HCT116 (cell line): ENCODE measurements around the gene BSG. TPM values are rescaled to one million over a fixed set of nuclear protein-coding genes. Genes with fewer than 3 reads are reported as not detected.
A peak's percentile ranks its signal among the peaks of the same experiment; 100 is the strongest.

Experiments
- ATAC-seq: fragments of 200-7000 bp; cut with Tn5 transposase; 2 replicates; pipeline ENCODE4 v1.9.1; 2020; ENCODE audit warnings: mild to moderate bottlenecking, moderate library complexity
- Bru-seq: library from RNA; stranded (reverse); fragments of 400-500 nt; gene quantifications from one replicate; lab custom pipeline; 2021; lab: Mats Ljungman, UMichigan
- BruChase-seq, 2 experiments: library from RNA; stranded (reverse); fragments of 400-500 nt; gene quantifications; one replicate each; lab custom pipeline; 2021; lab: Mats Ljungman, UMichigan
- BruUV-seq: library from RNA; stranded (reverse); fragments of 400-500 nt; replicated peaks from 2 replicates; lab custom pipeline; 2021; lab: Mats Ljungman, UMichigan
- CTCF ChIA-PET: fragments of 300-600 bp; sonication (Branson Sonifier 250); formaldehyde crosslinking; loops from one replicate; lab custom pipeline; 2021; ENCODE audit warnings: antibody characterized with exemption; lab: Charles Lee
- POLR2A ChIA-PET: fragments of 300-600, 350-600 bp; sonication (Branson Sonifier 250); formaldehyde crosslinking; loops from one replicate; lab custom pipeline; 2021; ENCODE audit warnings: antibody characterized with exemption; lab: Charles Lee
- RAD21 ChIA-PET, 2 experiments: fragments of 300-600 bp; sonication (Branson Sonifier 250); formaldehyde crosslinking; loops; one replicate each; lab custom pipeline; 2023; ENCODE audit warnings: low total read pairs in 2 of 2; ENCODE audit not compliant: uncharacterized antibody in 2 of 2, unreplicated experiment in 2 of 2, low non-redundant PET in 1 of 2; lab: Charles Lee
- DNase-seq: peaks from one replicate; pipeline ENCODE4 v3.0.0-alpha.2; 2010; ENCODE audit warnings: low read depth, low spot score
- H2AFZ ChIP-seq: fragments of 200-600 bp; shearing (Covaris generic), sonication (generic); 2 replicates; pipeline ENCODE4 v1.6.1; 2017; ENCODE audit warnings: low read depth, mixed run types, mixed read lengths, antibody characterized with exemption, low read length; ENCODE audit not compliant: poor library complexity, severe bottlenecking
- H3K27ac ChIP-seq: 2 replicates; pipeline ENCODE4 v1.5.1; 2012; ENCODE audit warnings: low read depth, low read length
- H3K27me3 ChIP-seq: fragments of 200-600 bp; sonication (generic); 2 replicates; pipeline ENCODE4 v1.6.1; 2016; ENCODE audit warnings: mixed run types, low read length, mixed read lengths; ENCODE audit not compliant: insufficient read depth
- H3K36me3 ChIP-seq, 2 experiments: fragments of 200-500 bp in 1 of 2; fragments of 200-600 bp in 1 of 2; sonication (Bioruptor generic) in 1 of 2; sonication (generic) in 1 of 2; 2 replicates each; pipeline versions ENCODE4 v1.5.1 to v1.6.1; 2014 to 2016; ENCODE audit warnings: low read length in 2 of 2, inconsistent platforms in 1 of 2, mixed read lengths in 1 of 2, mixed run types in 1 of 2; ENCODE audit not compliant: insufficient read depth in 2 of 2, control insufficient read depth in 1 of 2
- H3K4me1 ChIP-seq, 2 experiments: fragments of 200-600 bp in 1 of 2; sonication (generic) in 1 of 2; 2 replicates each; pipeline versions ENCODE4 v1.5.1 to v1.6.1; 2012 to 2017; ENCODE audit warnings: low read length in 2 of 2, inconsistent platforms in 1 of 2, mild to moderate bottlenecking in 1 of 2, mixed read lengths in 1 of 2, mixed run types in 1 of 2, moderate library complexity in 1 of 2; ENCODE audit not compliant: insufficient read depth in 2 of 2, control insufficient read depth in 1 of 2
- H3K4me2 ChIP-seq: fragments of 200-600 bp; sonication (generic); 2 replicates; pipeline ENCODE4 v1.6.1; 2017; ENCODE audit warnings: mixed run types, low read length, mixed read lengths
- H3K4me3 ChIP-seq, 2 experiments: fragments of 200-600 bp in 1 of 2; sonication (generic) in 1 of 2; replicated peaks in 1 of 2; 2 replicates each; pipeline ENCODE4 v1.5.1; 2011 to 2016; ENCODE audit warnings: low read length in 2 of 2, control low read depth in 1 of 2, low read depth in 1 of 2, mild to moderate bottlenecking in 1 of 2, mixed read lengths in 1 of 2, mixed run types in 1 of 2
- H3K79me2 ChIP-seq: fragments of 200-600 bp; sonication (generic); 2 replicates; pipeline ENCODE4 v1.6.1; 2017; ENCODE audit warnings: mild to moderate bottlenecking, mixed run types, low read length, moderate library complexity, mixed read lengths; ENCODE audit not compliant: insufficient read depth
- H3K9ac ChIP-seq: fragments of 200-600 bp; sonication (generic); 2 replicates; pipeline ENCODE4 v1.6.1; 2016; ENCODE audit warnings: low read length, mixed read lengths
- H3K9me2 ChIP-seq: fragments of 200-600 bp; sonication (generic), shearing (Covaris generic); 2 replicates; pipeline ENCODE4 v1.6.1; 2017; ENCODE audit warnings: mixed run types, mild to moderate bottlenecking, moderate library complexity; ENCODE audit not compliant: insufficient read depth
- H3K9me3 ChIP-seq, 2 experiments: fragments of 200-500 bp in 1 of 2; fragments of 200-600 bp in 1 of 2; sonication (Bioruptor generic) in 1 of 2; sonication (generic) in 1 of 2; 2 replicates each; pipeline ENCODE4 v1.6.1; 2014 to 2017; ENCODE audit warnings: low read length in 2 of 2, mixed read lengths in 2 of 2, inconsistent platforms in 1 of 2, low read depth in 1 of 2, mild to moderate bottlenecking in 1 of 2, mixed run types in 1 of 2, moderate library complexity in 1 of 2; ENCODE audit not compliant: control insufficient read depth in 1 of 2, insufficient read depth in 1 of 2
- H4K20me1 ChIP-seq: fragments of 200-600 bp; sonication (generic), shearing (Covaris generic); 2 replicates; pipeline ENCODE4 v1.6.1; 2017; ENCODE audit warnings: mixed run types, mild to moderate bottlenecking, moderate library complexity; ENCODE audit not compliant: insufficient read depth
- CBX3 ChIP-seq: IDR thresholded peaks from 2 replicates; pipeline ENCODE4 v1.6.1; 2012; ENCODE audit warnings: low read depth
- EZH2 ChIP-seq: fragments of 200-600 bp; sonication (generic); IDR thresholded peaks from 2 replicates; pipeline ENCODE4 v1.6.1; 2017; ENCODE audit warnings: antibody characterized with exemption, mixed run types
- EZH2phosphoT487 ChIP-seq: fragments of 200-600 bp; IDR thresholded peaks from 2 replicates; pipeline ENCODE4 v1.6.1; 2018; ENCODE audit warnings: antibody characterized with exemption, borderline replicate concordance
- POLR2A ChIP-seq: IDR thresholded peaks from 2 replicates; pipeline ENCODE4 v1.7.0; 2011; ENCODE audit warnings: borderline replicate concordance; ENCODE audit not compliant: insufficient read depth, insufficient read length; ENCODE audit errors: extremely low read depth
- POLR2AphosphoS5 ChIP-seq: IDR thresholded peaks from 2 replicates; pipeline ENCODE4 v1.6.1; 2011; ENCODE audit warnings: mild to moderate bottlenecking, low read depth, low read length, moderate library complexity
- SIN3A ChIP-seq: IDR thresholded peaks from 2 replicates; pipeline ENCODE4 v1.6.1; 2012; ENCODE audit warnings: low read depth
- TCF7L2 ChIP-seq: IDR thresholded peaks from 2 replicates; pipeline ENCODE4 v1.7.0; 2011; ENCODE audit warnings: borderline replicate concordance, inconsistent platforms; ENCODE audit not compliant: insufficient read depth, insufficient read length; ENCODE audit errors: extremely low read depth
- YY1 ChIP-seq: IDR thresholded peaks from 2 replicates; pipeline ENCODE4 v1.6.1; 2011; ENCODE audit warnings: low read length, low read depth, moderate library complexity, mild to moderate bottlenecking; ENCODE audit not compliant: insufficient replicate concordance; ENCODE audit errors: extremely low read depth
- ZNF274 ChIP-seq: fragments of 200-500 bp; sonication (Bioruptor generic); IDR thresholded peaks from 2 replicates; pipeline ENCODE4 v1.6.1; 2014; ENCODE audit warnings: mild to moderate bottlenecking, low read depth, low read length, inconsistent platforms
- intact Hi-C: fragments of 100-400 bp; cut with micrococcal nuclease; formaldehyde crosslinking; loops from 2 replicates; pipeline ENCODE4 v1.10.0; 2022
- long read RNA-seq: library from polyadenylated mRNA; unstranded; transcript quantifications from one replicate; pipeline ENCODE4 v2.0.0, GENCODE V29; 2021; ENCODE audit not compliant: unreplicated experiment
- polyA plus RNA-seq: library from polyadenylated mRNA; unstranded; fragments of >200 nt; gene quantifications from 2 replicates; pipeline ENCODE4 v1.2.1, GENCODE V29; 2012; ENCODE audit warnings: missing spikeins
- total RNA-seq: library from RNA; stranded (reverse); gene quantifications from one replicate; pipeline ENCODE4 v1.2.1, GENCODE V29; 2021; ENCODE audit not compliant: unreplicated experiment
- TF ChIP-seq, protein P1 (sequence below): IDR thresholded peaks from 2 replicates; pipeline ENCODE4 v1.6.1; 2011; ENCODE audit warnings: mild to moderate bottlenecking, low read length, moderate library complexity; ENCODE audit not compliant: insufficient replicate concordance; ENCODE audit errors: extremely low read depth
- TF ChIP-seq, protein P2 (sequence below): IDR thresholded peaks from 2 replicates; pipeline ENCODE4 v1.6.1; 2012

BSG gene
- total RNA-seq, result 603 TPM
- 735 and 929 TPM in 2 replicates for polyA plus RNA-seq
- percentile 82 among the genes with signal in this experiment for Bru-seq, nascent RNA
- percentile 97 among the genes with signal in this experiment for BruChase-seq, experiment 1, labeled RNA remaining after a 6-hour chase
- BruChase-seq, experiment 2, labeled RNA remaining after a 2-hour chase, result percentile 92 among the genes with signal in this experiment
- long read RNA-seq, partial matches to known transcripts, result 94 of 780 reads
- long read RNA-seq, other reads (novel, unspliced or antisense), result 686 of 780 reads

DNA sequence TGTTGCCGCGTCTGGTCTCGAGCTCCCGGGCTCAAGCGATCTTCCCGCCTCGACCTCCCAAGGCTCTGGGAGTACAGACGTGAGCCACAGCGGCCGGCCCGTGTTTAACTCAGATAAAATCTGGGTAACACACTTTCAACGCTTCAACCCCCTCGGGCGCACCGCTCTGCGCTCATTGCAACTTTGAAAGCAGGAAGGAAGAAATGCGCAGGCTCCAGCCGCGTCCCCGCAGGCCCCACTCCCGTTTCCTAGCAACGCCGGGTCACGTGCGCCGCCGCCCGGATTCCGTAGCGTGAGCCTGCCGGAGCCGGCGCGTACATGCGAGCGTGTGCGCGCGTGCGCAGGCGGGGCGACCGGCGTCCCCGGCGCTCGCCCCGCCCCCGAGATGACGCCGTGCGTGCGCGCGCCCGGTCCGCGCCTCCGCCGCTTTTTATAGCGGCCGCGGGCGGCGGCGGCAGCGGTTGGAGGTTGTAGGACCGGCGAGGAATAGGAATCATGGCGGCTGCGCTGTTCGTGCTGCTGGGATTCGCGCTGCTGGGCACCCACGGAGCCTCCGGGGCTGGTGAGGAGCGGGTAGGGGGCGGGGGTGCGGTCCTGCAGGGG, at the start of gene BSG:
Gene BSG, plus strand, starts transcription at position 457 of the 603 bp plus-strand sequence. Its CDS starts 39 bp downstream, at position 496.
- BruUV-seq, result no TSS peak
- Histone ChIP-seq H3K4me2 (peak within 1 kb of the TSS; percentile 97), H3K27me3 (no peaks in the 10 kb centered on the region), H3K9me3 (no peaks in the 10 kb centered on the region), H3K4me3 (peak within 1 kb of the TSS; percentile 96 to 99), H4K20me1 (peaks cover 6% of the 10 kb centered on the region; the same call in 1 of the 2 replicates), H3K79me2 (peaks cover 48% of the 10 kb centered on the region), H2AFZ (no peak within 1 kb of the TSS), H3K9ac (peak within 1 kb of the TSS; percentile 100), H3K27ac (peak within 1 kb of the TSS; percentile 97), H3K36me3 (peaks cover under 1 to 15% of the 10 kb centered on the region in 2 experiments; a peak in 1 of 4 replicates), H3K9me2 (no peaks in the 10 kb centered on the region), H3K4me1 (peaks cover 4 to 34% of the 10 kb centered on the region in 2 experiments; a peak in 3 of 4 replicates)
- intact Hi-C loops, result no loop called here
- ChIA-PET RAD21 (interaction anchor here in 1 of 2 experiments (0.6 kb wide), 1 partner anchor 66 kb away, joined by 3 read pairs; no protein-coding TSS in a partner anchor), POLR2A (interaction anchor here (0.5 to 1.8 kb wide), 5 partner anchors 16 to 450 kb away, joined by 3 to 9 read pairs (median 6); no protein-coding TSS in a partner anchor), CTCF (interaction anchor here (0.9 to 1.9 kb wide), 4 partner anchors 12 to 62 kb away, joined by 3 to 5 read pairs (median 4); no protein-coding TSS in a partner anchor)
- peak; percentile 94 for DNase-seq
- peak; percentile 98 for TF ChIP-seq POLR2A
- no peak for TF ChIP-seq ZNF274
- TF ChIP-seq, protein P1, sequence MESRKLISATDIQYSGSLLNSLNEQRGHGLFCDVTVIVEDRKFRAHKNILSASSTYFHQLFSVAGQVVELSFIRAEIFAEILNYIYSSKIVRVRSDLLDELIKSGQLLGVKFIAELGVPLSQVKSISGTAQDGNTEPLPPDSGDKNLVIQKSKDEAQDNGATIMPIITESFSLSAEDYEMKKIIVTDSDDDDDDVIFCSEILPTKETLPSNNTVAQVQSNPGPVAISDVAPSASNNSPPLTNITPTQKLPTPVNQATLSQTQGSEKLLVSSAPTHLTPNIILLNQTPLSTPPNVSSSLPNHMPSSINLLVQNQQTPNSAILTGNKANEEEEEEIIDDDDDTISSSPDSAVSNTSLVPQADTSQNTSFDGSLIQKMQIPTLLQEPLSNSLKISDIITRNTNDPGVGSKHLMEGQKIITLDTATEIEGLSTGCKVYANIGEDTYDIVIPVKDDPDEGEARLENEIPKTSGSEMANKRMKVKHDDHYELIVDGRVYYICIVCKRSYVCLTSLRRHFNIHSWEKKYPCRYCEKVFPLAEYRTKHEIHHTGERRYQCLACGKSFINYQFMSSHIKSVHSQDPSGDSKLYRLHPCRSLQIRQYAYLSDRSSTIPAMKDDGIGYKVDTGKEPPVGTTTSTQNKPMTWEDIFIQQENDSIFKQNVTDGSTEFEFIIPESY, result no peak
- no peak for TF ChIP-seq CBX3
- peak; percentile 77 for TF ChIP-seq SIN3A
- TF ChIP-seq POLR2AphosphoS5, result peak; percentile 97
- no peak for TF ChIP-seq EZH2phosphoT487
- peak; percentile 40 for TF ChIP-seq TCF7L2
- TF ChIP-seq, protein P2, sequence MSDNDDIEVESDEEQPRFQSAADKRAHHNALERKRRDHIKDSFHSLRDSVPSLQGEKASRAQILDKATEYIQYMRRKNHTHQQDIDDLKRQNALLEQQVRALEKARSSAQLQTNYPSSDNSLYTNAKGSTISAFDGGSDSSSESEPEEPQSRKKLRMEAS, result peak; percentile 88
- no peak for TF ChIP-seq EZH2
- peak; percentile 86 for TF ChIP-seq YY1
- ATAC-seq, result peak; percentile 81
